AG04449 (cell line): ENCODE results near the gene DUSP16.
"Not testable (repeated sequence)": the region's sequence is repeated elsewhere in the genome, so short reads cannot be mapped to it uniquely, and the experiment has no call there.

Experiments
- CTCF ChIA-PET: fragments of 350-600 bp; formaldehyde crosslinking; extraction: SDS; loops from one replicate; lab custom pipeline; 2021; ENCODE audit warnings: antibody characterized with exemption; lab: Yijun Ruan, JAX
- POLR2A ChIA-PET: fragments of 400-600, 350-600 bp; formaldehyde crosslinking; extraction: SDS; loops from one replicate; lab custom pipeline; 2020; ENCODE audit warnings: antibody characterized with exemption, inconsistent platforms; lab: Yijun Ruan, JAX
- DNase-seq: peaks from one replicate; pipeline ENCODE4 v3.0.0-alpha.2; 2010; ENCODE audit warnings: low read depth, low spot score
- H3K4me3 ChIP-seq: 2 replicates; pipeline ENCODE4 v1.5.1; 2011; ENCODE audit warnings: low read depth, mild to moderate bottlenecking, control low read depth, low read length
- TF ChIP-seq, protein P1 (sequence below): IDR thresholded peaks from one replicate; pipeline ENCODE4 v1.5.1; 2011; ENCODE audit warnings: mild to moderate bottlenecking, moderate library complexity, low read length, control low read depth, inconsistent platforms; ENCODE audit not compliant: insufficient read depth; ENCODE audit errors: missing control alignments

Gene DUSP16

DNA sequence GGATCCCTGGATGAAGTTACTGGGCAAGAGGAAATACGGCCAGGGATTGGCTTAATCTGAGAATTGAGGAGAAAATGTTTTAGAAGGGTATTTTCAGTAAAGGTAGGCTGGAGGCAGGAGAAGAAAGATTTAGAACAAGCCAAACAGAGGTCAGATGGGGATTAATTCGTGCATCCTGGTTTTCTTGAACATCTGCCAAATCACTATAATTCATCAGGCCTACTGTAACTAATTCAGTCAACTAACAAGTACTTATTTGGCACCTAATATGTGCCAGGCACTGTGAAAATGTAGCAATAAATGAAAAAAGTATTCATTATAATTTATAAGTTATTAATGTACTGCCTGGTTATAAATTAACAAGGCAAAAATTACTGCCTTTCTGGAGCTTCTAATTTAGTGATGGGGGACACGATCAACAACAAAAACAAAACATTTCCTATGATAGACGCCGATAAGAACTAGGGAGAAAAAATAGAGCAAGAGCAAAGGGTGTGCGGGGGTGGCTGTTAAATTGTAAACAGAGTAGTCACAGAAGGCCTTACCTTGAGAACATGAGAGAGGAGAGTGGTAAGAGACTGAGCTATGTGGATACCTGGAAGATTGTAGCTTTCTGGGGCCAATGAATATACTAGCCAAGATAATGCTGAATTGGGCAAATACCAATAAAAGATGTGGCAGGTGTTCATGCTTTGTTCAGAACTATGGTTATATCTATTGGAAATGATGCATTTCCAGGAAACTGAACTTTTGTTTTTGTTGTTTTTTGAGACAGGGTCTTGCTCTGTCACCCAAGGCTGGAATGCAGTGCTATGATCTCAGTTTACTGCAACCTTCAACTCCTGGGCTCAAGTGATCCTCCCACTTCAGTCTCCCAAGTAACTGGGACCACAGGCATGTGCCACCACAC lies 34.0 kb downstream of the DUSP16 start:
- no peak overlapping the region for H3K4me3 ChIP-seq
- CTCF ChIA-PET, result no interaction called here
- TF ChIP-seq, protein P1, sequence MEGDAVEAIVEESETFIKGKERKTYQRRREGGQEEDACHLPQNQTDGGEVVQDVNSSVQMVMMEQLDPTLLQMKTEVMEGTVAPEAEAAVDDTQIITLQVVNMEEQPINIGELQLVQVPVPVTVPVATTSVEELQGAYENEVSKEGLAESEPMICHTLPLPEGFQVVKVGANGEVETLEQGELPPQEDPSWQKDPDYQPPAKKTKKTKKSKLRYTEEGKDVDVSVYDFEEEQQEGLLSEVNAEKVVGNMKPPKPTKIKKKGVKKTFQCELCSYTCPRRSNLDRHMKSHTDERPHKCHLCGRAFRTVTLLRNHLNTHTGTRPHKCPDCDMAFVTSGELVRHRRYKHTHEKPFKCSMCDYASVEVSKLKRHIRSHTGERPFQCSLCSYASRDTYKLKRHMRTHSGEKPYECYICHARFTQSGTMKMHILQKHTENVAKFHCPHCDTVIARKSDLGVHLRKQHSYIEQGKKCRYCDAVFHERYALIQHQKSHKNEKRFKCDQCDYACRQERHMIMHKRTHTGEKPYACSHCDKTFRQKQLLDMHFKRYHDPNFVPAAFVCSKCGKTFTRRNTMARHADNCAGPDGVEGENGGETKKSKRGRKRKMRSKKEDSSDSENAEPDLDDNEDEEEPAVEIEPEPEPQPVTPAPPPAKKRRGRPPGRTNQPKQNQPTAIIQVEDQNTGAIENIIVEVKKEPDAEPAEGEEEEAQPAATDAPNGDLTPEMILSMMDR, result no peak
- DNase-seq, result no peak
- POLR2A ChIA-PET, result no interaction called here

DNA sequence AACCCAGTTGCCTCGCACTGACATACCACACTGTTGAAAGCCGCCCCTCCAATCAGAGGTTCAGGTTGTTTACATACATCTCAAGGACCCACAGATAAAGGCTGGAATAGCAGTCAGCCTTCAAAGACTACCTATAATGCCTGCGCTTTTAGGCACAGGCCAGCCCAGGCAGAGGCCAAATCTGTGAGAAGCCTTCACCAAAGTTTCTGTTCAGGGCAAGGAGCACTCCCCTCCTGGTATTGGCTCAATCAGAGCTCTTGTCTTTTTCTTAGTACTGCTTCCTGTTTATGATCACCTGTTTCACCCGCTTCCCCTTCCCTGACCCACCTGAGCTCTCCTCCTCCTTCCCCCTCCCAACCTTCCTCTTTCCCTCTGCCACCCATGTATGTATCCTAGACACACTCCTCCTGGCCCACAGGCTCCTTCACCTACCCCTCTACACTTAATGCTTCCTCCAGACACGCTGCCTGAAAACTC lies 34.8 kb downstream of the DUSP16 start:
- H3K4me3 ChIP-seq, result no peak overlapping the region
- POLR2A ChIA-PET, result no interaction called here
- TF ChIP-seq, protein P1, result no peak
- DNase-seq, result no peak
- CTCF ChIA-PET, result interaction anchor here (1.0 to 1.2 kb wide), 2 partner anchors 10 to 151 kb away, joined by 3 to 5 read pairs; no protein-coding TSS in a partner anchor

DNA sequence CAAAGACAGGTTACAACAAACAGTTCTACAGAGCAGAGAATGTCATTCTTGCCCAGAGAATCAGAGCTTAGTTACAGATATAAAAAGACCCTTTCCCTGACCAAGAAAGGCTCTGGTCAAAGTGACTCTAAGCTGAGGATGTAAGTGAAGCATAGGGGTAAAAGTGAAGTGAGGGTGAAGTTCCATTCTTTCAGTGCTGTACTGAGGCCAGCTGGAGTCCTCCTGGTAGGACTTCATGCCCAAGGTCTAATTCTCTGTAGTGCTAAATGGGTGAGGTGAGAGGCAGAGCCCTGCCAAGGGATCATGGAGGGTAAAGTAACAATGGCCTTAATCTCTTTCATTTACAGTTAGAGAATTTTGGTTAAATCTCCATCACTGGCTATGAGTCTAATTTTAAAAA lies 38.5 kb downstream of the DUSP16 start:
- ChIA-PET POLR2A (no interaction called here), CTCF (interaction anchor here (1.4 kb wide), 1 partner anchor 40 kb away, joined by 3 read pairs; no protein-coding TSS in a partner anchor)
- TF ChIP-seq, protein P1, result no peak
- no peak for DNase-seq
- no peak overlapping the region for H3K4me3 ChIP-seq

DNA sequence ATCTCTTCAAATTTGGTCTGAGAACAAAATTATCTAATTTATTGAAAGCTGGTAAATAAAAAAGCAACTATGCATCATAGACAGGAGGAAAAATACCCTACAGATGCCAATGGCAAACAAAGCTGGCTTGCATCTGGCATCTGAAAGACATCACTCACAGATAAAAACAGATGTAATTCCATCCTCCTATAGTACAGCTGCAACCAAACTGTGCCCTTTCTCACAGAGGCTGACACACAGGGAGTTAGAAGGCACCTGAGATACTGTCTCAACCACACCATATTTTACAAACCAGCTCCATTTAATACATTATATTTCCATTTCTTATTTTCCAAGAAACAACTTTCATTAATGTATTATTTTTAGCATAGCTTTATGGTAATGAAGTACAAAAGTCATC lies 39.4 kb downstream of the DUSP16 start:
- POLR2A ChIA-PET, result no interaction called here
- TF ChIP-seq, protein P1, result no peak
- CTCF ChIA-PET, result interaction anchor here (0.5 kb wide), 1 partner anchor 165 kb away, joined by 3 read pairs; no protein-coding TSS in a partner anchor
- DNase-seq, result no peak
- no peak overlapping the region for H3K4me3 ChIP-seq

DNA sequence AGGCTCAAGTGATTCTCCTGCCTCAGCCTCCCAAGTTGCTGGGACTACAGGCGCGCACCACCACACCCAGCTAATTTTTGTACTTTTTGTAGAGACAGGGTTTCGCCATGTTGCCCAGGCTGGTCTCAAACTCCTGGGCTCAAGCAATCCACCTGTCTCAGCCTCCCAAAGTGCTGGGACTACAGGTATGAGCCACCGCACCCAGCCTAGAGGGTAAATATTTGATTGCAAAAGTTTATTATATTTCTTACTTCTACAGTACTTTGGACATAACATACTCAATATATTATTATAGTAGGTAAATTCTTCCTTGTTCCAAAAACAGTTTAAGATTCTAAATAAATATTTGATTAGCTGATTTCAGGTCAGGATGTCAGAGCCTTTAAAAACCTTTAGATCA lies 40.0 kb downstream of the DUSP16 start:
- H3K4me3 ChIP-seq, POLR2A ChIA-PET, CTCF ChIA-PET, DNase-seq: not testable (repeated sequence)

DNA sequence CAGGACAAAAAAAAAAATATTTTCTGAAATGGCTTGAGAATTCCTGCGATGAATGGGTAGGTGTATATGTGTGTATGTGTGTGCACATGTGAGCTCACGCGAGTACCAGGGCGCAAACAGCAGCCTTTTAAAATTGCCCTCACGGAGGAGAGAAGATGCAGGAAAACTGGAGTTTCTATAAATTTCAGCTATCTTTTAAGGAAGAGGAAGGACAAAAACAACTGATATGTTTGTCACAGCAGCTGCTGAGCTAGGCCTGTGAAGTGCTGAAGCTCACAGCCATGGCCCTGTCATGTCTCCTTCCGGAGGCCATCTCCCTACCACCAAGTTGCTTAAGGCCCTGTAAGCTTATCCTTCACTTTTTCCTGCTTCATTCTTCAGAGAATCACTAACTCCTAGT lies 40.8 kb downstream of the DUSP16 start:
- no peak for DNase-seq
- TF ChIP-seq, protein P1, result no peak
- no peak overlapping the region for H3K4me3 ChIP-seq
- POLR2A ChIA-PET, result no interaction called here
- CTCF ChIA-PET, result no interaction called here
